Islet of Langerhans (tissue), 1 donor: ENCODE data around the gene CDH16.

Source experiments
- FAIRE-seq: peaks from one replicate; lab custom pipeline; 2011; peaks lifted over from hg19 to GRCh38; lab: Jason Lieb, UNC

CDH16 gene

GRCh38 chr16:66862023-66862520 lies 56.6 kb downstream of the CDH16 start:
- no peak for FAIRE-seq

GRCh38 chr16:66859397-66860068 lies 59.2 kb downstream of the CDH16 start:
- FAIRE-seq, result no peak

GRCh38 chr16:66858740-66859396 lies 59.8 kb downstream of the CDH16 start:
- FAIRE-seq, result no peak
